MM.1S (cell line): ENCODE data around the gene KIAA1755.

Experiments used
- DNase-seq: peaks from one replicate; pipeline ENCODE4 v3.0.0-alpha.2; 2015
- H2AFZ ChIP-seq: fragments of 300-600 bp; sonication (generic); 2 replicates; pipeline ENCODE4 v1.6.0; 2016; ENCODE audit warnings: antibody characterized with exemption, low read length
- H3F3A ChIP-seq: fragments of 300-600 bp; sonication (generic); 2 replicates; pipeline ENCODE4 v1.6.1; 2016; ENCODE audit warnings: mild to moderate bottlenecking, antibody characterized with exemption, low read length, moderate library complexity, mixed read lengths; ENCODE audit not compliant: insufficient read depth
- H3K27ac ChIP-seq: fragments of 300-600 bp; sonication (generic); 2 replicates; pipeline ENCODE4 v1.5.1; 2016; ENCODE audit warnings: mild to moderate bottlenecking, low read length
- H3K27me3 ChIP-seq: fragments of 300-600 bp; sonication (generic); replicated peaks from 2 replicates; pipeline ENCODE4 v1.6.0; 2016; ENCODE audit warnings: low read length; ENCODE audit not compliant: insufficient read depth
- H3K36me3 ChIP-seq: fragments of 300-600 bp; sonication (generic); replicated peaks from 2 replicates; pipeline ENCODE4 v1.6.1; 2016; ENCODE audit warnings: mild to moderate bottlenecking, low read length, mixed read lengths; ENCODE audit not compliant: insufficient read depth
- H3K4me1 ChIP-seq: fragments of 300-600 bp; sonication (generic); 2 replicates; pipeline ENCODE4 v1.6.1; 2016; ENCODE audit warnings: low read length, mixed read lengths
- H3K4me2 ChIP-seq: fragments of 300-600 bp; sonication (generic); 2 replicates; pipeline ENCODE4 v1.6.0; 2016; ENCODE audit warnings: low read depth, low read length
- H3K4me3 ChIP-seq: fragments of 300-600 bp; sonication (generic); 2 replicates; pipeline ENCODE4 v1.5.1; 2016; ENCODE audit warnings: low read length, mixed read lengths
- H3K79me2 ChIP-seq: fragments of 300-600 bp; sonication (generic); 2 replicates; pipeline ENCODE4 v1.6.1; 2016; ENCODE audit warnings: mixed run types, low read length, mixed read lengths
- H3K9ac ChIP-seq: fragments of 300-600 bp; sonication (generic); 2 replicates; pipeline ENCODE4 v1.6.1; 2016; ENCODE audit warnings: low read length, mixed read lengths
- H3K9me2 ChIP-seq: fragments of 300-600 bp; sonication (generic); replicated peaks from 2 replicates; pipeline ENCODE4 v1.6.1; 2016; ENCODE audit warnings: mild to moderate bottlenecking, low read length, mixed read lengths; ENCODE audit not compliant: insufficient read depth
- H3K9me3 ChIP-seq: fragments of 300-600 bp; sonication (generic); replicated peaks from 2 replicates; pipeline ENCODE4 v1.6.1; 2016; ENCODE audit warnings: mild to moderate bottlenecking, low read length, mixed read lengths; ENCODE audit not compliant: insufficient read depth
- H4K20me1 ChIP-seq: fragments of 300-600 bp; sonication (generic); 2 replicates; pipeline ENCODE4 v1.6.1; 2016; ENCODE audit warnings: mild to moderate bottlenecking, low read length, moderate library complexity, mixed read lengths; ENCODE audit not compliant: insufficient read depth
- EZH2 ChIP-seq: fragments of 300-600 bp; sonication (generic); optimal IDR thresholded peaks from 2 replicates; pipeline ENCODE3; 2017; ENCODE audit warnings: low read depth, mild to moderate bottlenecking, antibody characterized with exemption, low read length, mixed read lengths
- EZH2phosphoT487 ChIP-seq: fragments of 300-600 bp; sonication (generic); IDR thresholded peaks from 2 replicates; pipeline ENCODE4 v1.6.1; 2018; ENCODE audit warnings: antibody characterized with exemption, low read length
- TF ChIP-seq, protein P1 (sequence below): fragments of 300-600 bp; sonication (generic); IDR thresholded peaks from 2 replicates; pipeline ENCODE4 v1.5.1; 2016; ENCODE audit warnings: antibody characterized with exemption, low read length, mixed read lengths

Gene KIAA1755

DNA sequence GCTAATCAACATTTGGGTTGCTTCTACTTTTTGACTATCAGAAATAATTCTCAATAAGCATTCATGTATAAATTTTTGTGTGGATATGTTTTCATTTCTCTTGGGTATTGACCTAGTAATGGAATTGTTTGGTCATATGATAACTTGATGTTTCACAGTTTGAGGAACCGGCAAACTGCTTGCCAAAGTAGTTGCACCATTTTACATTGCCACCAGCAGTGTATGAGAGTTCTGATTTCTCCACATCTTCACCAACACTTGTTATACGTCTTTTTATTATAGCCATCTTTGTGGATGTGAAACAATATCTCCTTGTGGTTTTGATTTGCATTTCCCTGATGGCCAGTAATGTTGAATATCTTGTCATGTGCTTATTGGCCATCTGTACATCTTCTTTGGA, 52.9 kb downstream of the KIAA1755 start:
- Histone ChIP-seq H3K9me2 (no peaks in the 10 kb centered on the region), H3K36me3 (no peaks in the 10 kb centered on the region)
- no peak for TF ChIP-seq EZH2phosphoT487
- TF ChIP-seq, protein P1, sequence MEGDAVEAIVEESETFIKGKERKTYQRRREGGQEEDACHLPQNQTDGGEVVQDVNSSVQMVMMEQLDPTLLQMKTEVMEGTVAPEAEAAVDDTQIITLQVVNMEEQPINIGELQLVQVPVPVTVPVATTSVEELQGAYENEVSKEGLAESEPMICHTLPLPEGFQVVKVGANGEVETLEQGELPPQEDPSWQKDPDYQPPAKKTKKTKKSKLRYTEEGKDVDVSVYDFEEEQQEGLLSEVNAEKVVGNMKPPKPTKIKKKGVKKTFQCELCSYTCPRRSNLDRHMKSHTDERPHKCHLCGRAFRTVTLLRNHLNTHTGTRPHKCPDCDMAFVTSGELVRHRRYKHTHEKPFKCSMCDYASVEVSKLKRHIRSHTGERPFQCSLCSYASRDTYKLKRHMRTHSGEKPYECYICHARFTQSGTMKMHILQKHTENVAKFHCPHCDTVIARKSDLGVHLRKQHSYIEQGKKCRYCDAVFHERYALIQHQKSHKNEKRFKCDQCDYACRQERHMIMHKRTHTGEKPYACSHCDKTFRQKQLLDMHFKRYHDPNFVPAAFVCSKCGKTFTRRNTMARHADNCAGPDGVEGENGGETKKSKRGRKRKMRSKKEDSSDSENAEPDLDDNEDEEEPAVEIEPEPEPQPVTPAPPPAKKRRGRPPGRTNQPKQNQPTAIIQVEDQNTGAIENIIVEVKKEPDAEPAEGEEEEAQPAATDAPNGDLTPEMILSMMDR, result no peak
- no peak for TF ChIP-seq EZH2

GRCh38 chr20:38205001-38205400, 55.5 kb downstream of the KIAA1755 start:
- no peak for TF ChIP-seq EZH2phosphoT487
- TF ChIP-seq EZH2, result no peak
- TF ChIP-seq, protein P1, result no peak
- H3F3A ChIP-seq, result no peaks in the 10 kb centered on the region
- no peak overlapping the region for H3K27ac ChIP-seq
- H2AFZ ChIP-seq, result no peak overlapping the region
- no peaks in the 10 kb centered on the region for H3K79me2 ChIP-seq
- no peak overlapping the region for H3K4me2 ChIP-seq
- H3K9me3 ChIP-seq, result no peaks in the 10 kb centered on the region
- H3K4me1 ChIP-seq, result no peaks in the 10 kb centered on the region
- no peaks in the 10 kb centered on the region for H3K9me2 ChIP-seq
- no peaks in the 10 kb centered on the region for H4K20me1 ChIP-seq
- no peaks in the 10 kb centered on the region for H3K27me3 ChIP-seq
- DNase-seq, result no peak
- no peak overlapping the region for H3K9ac ChIP-seq
- no peaks in the 10 kb centered on the region for H3K36me3 ChIP-seq
- H3K4me3 ChIP-seq, result no peak overlapping the region

More for the DNA sequence above, 52.9 kb downstream of the KIAA1755 start:
- Histone ChIP-seq H3F3A (no peaks in the 10 kb centered on the region), H3K27ac (no peak overlapping the region), H3K9me3 (no peaks in the 10 kb centered on the region), H3K4me3 (no peak overlapping the region), H3K27me3 (no peaks in the 10 kb centered on the region), H2AFZ (no peak overlapping the region), H4K20me1 (no peaks in the 10 kb centered on the region), H3K79me2 (no peaks in the 10 kb centered on the region), H3K4me2 (no peak overlapping the region), H3K9ac (no peak overlapping the region), H3K4me1 (no peaks in the 10 kb centered on the region)
- DNase-seq, result no peak

- Histone ChIP-seq H3K27ac (no peak overlapping the region), H3K4me2 (no peak overlapping the region), H3K4me3 (no peak overlapping the region), H3K9me2 (no peaks in the 10 kb centered on the region), H3K9me3 (no peaks in the 10 kb centered on the region), H3K79me2 (no peaks in the 10 kb centered on the region), H3K36me3 (no peaks in the 10 kb centered on the region), H3F3A (no peaks in the 10 kb centered on the region), H2AFZ (no peak overlapping the region), H3K27me3 (no peaks in the 10 kb centered on the region), H3K9ac (no peak overlapping the region), H4K20me1 (no peaks in the 10 kb centered on the region), H3K4me1 (no peaks in the 10 kb centered on the region)
- TF ChIP-seq, protein P1, result no peak
- TF ChIP-seq EZH2phosphoT487 (no peak), EZH2 (no peak)
- no peak for DNase-seq
Measured at GRCh38 chr20:38203981-38204357, 56.6 kb downstream of the KIAA1755 start.
